Germinal center (tissue), 1 donor: ENCODE measurements around the gene FHOD1.
A peak's percentile ranks its signal among the peaks of the same experiment; 100 is the strongest.

Experiments
- DNase-seq: peaks from one replicate; pipeline ENCODE4 v3.0.0; 2012; ENCODE audit warnings: mixed read lengths, low spot score

Gene FHOD1

DNA sequence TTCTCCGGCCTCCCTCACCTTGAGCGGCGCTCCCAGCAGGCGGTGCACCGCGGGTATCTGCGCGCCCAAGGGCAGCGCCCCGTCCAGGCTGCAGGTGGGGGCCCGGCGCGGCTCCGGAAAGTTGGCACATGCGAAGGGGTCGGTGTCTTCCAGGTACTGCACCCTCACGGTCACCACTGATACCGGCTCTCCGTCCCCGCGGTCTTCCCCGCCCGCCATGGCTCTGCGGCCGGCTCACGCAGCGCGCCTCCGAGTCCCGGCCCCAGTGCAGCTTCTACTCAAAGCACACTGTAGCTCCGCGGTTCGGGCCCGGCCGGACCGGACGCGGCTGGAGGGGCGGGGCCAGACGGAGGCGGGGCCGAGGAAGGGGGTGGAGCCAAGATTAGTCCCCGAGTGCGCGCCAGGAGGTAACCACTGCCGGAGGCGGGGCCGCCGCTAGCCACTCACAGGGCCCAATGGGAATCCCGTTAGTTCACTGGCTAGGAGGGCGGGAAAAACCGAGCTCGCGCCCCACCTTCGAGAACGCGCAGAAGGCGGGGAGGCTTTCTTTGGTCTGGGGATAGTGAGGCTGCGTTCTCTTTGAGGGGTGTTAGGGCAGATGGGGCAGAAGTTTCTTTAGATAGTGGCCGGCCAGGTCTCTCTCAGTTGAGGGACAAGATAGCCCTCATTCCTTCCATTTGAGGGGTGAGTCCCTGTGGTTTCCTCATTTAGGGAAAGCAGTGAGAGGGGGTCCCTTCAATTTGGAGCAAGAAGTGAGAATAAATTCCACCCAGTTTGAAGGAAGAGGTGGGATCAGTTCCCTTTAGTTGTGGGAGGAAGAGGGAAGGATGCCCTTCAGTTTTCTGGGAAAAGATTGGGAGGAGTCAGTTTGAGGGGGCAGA is at the start of gene FHOD1:
TSS of gene FHOD1 (minus strand) at position 290 of the 881 bp plus-strand sequence. CDS start at position 219, 71 bp downstream.
- DNase-seq = peak; percentile 96

DNA sequence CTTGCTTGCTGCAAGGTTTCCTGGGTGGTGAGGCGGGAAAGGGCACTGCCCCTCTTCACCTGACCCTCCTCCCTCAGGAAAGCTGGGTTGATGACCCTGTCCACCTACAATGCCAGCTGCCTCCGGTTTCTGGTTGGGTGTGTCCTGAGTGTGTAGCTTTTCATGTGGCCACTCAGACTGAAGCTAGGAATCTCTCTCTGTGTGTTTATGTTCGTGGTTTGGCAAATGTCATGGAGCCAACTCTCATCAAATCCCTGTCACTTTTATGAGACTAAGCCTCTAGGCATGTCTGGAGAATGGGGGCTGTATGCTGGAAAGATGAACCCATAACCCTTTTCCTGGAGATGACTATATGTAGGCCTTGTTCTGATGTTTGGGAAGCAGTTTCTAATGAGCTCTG is 49.1 kb upstream of the FHOD1 start:
- DNase-seq = no peak

DNA sequence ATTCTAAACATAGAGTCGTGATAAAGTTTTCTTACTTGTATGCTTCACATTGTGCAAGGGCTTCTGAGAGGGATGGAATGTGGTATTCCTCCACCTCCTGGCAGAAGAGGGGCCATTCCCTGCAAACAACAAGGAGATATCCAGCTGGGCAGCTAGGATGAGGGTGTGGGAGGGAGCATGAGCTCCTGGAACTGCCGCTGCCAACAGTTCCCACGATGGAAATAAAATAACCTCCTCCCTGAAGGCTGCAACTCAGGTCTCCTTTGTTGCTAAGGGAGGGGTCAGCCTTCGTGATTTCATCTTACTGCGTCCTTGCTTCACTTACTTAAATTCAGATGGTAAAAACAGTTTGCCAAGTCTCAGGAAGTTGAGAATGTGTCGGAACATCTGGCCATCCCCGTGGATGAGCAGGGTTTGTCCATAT is 47.7 kb upstream of the FHOD1 start:
- no peak for DNase-seq

DNA sequence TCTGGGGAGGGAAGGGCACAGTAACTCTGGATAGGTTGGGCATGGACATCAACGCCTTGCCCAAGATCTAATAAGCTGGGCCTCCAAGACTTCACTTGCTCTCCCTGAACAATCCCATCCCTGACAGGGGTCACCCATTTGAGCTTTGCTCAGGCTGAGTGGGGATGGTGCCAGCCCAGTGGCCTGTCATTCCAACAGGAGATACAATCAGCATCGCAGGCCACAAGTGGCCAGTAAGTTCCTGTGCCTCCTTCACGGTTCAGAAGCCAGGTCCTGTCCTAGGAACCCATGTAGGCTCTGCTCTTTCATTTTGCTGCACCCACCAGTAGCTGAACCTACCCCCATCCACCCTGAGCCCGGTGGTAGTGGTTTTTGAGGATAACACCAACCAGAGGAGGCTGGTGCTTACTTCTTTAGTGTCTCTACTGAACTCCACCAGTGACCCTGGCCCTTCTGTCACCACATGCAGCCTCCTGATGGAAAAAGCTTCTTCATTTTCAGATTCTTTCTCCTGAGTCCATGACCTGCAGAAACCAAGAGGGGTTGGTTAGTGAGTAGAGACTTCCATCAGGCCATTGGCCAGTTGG is 47.0 kb upstream of the FHOD1 start:
- no peak for DNase-seq

DNA sequence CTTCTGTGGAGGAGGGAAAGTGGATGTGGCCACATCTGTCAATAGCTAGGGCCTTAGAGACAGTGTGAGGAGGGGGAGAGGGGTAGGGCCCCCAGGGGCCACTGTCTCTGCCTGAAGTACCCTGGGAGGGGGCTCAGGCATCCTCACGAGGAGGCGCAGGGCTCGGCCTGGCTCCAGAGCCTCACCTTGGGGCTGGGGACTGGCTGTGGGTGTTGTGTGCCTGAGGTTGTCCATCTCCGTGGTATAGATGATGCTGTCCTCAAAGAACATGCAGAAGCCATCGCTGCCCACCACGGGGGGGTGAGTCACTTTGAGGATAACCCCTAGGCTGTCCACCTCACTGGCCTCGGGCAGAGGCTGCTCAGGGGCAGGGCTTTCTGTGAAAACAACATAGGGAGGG is 44.2 kb upstream of the FHOD1 start:
- DNase-seq = no peak

DNA sequence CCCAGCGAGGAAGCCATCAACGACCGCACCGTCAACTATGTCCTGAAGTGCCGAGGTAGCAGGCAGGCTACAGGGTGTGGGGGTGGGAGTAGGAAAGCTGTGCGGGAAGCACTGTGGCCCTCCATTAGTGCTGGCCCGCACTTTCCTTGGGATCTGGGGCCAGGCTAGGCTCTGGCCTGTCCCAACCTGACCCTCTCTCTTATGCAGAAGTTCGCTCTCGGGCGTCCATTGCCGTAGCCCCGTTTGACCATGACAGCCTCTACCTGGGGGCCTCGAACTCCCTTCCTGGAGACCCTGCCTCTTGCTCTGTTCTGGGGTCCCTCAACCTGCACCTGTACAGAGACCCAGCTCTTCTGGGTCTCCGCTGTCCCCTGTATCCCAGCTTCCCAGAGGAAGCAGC is 40.7 kb upstream of the FHOD1 start:
- no peak for DNase-seq

DNA sequence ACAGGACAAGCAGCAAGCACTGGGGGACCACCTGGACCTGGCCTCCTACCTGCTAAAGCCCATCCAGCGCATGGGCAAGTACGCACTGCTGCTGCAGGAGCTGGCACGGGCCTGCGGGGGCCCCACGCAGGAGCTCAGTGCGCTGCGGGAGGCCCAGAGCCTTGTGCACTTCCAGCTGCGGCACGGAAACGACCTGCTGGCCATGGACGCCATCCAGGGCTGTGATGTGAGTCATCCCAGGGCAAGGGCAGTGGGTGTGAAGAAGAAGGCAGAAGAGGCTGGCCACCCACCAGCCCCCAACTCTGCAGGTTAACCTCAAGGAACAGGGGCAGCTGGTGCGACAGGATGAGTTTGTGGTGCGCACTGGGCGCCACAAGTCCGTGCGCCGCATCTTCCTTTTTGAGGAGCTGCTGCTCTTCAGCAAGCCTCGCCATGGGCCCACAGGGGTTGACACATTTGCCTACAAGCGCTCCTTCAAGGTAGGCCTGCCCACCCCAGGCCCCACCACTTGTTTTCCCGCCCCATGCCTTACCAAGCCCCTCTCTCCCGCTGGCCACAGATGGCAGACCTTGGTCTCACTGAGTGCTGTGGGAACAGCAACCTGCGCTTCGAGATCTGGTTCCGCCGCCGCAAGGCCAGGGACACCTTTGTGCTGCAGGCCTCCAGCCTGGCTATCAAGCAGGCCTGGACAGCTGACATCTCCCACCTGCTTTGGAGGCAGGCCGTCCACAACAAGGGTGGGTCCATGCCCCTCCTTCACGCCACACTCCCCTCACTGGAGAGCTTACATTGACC is 39.4 kb upstream of the FHOD1 start:
- no peak for DNase-seq

DNA sequence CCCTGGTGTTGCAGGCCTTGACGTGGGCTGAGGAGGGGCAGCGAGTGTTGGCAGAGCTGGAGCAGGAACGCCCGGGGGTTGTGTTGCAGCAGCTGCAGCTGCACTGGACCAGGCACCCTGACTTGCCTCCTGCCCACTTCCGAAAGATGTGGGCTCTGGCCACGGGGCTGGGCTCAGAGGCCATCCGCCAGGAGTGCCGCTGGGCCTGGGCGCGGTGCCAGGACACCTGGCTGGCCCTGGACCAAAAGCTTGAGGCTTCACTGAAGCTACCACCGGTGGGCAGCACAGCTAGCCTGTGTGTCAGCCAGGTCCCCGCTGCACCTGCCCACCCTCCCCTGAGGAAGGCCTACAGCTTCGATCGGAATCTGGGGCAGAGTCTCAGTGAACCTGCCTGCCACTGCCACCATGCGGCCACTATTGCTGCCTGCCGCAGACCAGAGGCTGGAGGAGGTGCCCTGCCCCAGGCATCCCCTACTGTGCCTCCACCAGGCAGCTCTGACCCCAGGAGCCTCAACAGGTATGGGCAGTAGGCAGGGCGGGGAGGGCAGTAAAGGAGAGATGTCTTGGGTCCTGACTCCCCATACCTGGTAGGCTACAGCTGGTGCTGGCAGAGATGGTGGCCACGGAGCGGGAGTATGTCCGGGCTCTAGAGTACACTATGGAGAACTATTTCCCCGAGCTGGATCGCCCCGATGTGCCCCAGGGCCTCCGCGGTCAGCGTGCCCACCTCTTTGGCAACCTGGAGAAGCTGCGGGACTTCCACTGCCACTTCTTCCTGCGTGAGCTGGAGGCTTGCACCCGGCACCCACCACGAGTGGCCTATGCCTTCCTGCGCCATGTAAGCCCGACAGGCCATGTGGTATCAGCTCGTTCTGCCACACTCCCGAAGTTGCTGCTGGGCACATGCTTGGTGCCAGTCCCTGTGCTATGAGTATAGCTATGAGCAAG is 37.7 kb upstream of the FHOD1 start:
- no peak for DNase-seq

DNA sequence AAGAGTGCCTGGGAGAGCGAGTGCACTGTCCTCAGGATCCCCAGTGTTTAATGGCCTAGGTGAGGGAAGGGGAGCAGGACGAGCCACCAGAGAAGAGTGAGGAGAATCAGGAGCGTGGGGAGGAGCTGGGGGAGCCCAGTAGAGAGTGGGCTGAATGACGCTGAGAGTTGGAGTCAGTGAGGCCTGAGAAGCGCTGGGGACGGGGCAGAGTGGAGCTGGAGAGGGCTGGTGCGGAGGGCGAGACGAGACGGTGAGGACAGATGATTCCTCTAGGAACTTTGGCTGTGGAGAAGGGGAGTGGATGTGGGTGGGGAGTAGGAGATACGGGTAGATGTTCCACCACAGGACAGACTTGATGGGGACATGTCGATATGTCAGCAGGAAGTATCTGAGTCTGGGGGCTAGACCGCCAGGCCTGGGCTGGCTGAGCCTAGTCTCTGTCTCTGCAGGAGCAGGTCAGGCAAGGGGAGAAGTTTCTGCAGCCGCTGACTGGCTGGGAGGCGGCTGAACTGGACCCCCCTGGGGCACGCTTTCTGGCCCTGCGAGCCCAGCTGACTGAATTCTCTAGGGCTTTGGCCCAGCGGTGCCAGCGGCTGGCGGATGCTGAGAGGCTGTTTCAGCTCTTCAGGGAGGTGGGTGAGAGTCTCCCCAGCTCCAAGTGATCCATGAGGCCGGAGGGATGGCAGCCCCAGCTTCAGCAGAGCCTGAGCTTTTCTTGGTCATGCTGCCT is 36.7 kb upstream of the FHOD1 start:
- DNase-seq = no peak

DNA sequence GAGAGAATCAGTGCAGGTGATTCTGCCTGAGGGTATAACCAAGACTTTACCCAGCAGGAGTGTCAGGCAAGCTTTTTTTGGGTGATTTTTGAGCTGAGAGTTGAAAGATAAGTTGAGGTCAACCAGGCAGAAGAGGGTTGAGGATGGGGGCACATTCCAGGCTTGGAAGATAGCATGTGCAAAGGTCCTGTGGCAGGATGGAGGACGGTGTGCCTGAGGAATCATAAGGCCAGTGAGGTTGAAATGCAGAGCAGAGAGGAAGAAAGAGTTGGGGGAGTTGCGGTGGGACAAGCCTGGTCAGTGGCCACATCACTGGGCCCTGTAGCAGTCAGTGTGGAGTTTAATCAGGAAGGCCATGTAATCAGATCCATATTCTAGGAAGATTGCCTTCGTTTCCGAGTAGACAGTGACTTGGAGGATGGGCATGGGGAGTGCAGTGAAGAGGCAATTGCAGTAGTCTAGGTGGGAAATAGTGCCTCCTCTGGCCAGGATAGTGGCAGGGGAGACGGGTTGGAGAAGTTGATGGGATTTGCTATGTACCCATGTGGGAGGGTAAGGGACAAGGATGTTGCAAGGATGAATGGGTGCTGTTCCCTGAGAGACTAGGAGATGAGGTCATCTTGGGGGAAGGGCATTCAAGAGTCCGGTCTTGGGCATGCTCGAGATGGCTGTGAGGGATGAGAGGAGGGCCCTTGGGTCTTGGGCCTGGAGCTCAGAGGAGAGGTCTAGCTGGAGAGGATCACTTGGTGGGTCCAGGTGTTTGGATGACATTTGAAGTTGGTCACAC is 36.0 kb upstream of the FHOD1 start:
- no peak for DNase-seq

DNA sequence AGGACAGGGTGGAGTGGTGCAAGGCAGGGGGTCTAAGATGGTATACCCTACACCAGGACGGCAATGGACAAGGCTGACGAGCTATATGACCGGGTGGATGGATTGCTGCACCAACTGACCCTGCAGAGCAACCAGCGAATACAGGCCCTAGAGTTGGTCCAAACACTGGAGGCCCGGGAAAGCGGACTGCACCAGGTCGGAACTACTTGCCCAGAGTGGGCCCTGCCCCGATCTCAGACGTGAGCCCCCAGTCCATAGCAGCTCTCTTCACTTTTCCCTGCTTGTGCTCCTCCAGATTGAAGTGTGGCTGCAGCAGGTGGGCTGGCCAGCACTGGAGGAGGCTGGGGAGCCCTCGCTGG is 35.1 kb upstream of the FHOD1 start:
- no peak for DNase-seq

DNA sequence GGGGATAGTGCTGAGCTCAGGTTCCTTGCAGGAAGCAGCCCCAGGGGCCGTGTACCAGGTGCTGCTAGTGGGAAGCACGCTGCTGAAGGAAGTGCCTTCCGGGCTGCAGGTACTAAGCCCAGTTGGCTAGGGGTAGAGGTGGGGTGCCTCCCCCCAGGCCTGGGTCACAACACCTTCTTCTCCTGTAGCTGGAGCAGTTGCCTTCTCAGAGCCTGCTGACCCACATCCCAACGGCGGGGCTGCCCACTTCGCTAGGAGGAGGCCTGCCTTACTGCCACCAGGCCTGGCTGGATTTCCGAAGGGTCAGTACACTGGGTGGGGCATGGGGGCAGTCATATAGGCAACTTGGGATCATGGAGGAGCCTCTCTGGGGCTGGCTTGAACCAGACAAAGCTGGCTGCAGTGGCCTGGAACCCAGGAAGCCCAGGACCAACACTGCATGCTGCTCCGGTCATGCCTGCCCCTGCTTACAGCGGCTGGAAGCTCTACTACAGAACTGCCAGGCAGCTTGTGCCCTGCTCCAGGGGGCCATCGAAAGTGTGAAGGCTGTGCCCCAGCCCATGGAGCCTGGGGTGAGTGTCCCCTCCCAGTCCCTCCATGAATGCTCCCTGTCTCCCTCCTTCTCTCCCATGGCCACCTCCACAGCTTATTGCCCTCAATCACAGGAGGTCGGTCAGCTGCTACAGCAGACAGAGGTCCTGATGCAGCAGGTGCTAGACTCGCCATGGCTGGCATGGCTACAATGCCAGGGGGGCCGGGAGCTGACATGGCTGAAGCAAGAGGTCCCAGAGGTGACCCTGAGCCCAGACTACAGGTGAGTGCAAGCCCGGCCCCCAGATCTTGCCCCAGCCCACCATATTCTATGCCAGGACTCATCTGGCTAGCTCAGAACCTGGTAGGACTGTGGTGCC is 34.5 kb upstream of the FHOD1 start:
- DNase-seq = no peak

DNA sequence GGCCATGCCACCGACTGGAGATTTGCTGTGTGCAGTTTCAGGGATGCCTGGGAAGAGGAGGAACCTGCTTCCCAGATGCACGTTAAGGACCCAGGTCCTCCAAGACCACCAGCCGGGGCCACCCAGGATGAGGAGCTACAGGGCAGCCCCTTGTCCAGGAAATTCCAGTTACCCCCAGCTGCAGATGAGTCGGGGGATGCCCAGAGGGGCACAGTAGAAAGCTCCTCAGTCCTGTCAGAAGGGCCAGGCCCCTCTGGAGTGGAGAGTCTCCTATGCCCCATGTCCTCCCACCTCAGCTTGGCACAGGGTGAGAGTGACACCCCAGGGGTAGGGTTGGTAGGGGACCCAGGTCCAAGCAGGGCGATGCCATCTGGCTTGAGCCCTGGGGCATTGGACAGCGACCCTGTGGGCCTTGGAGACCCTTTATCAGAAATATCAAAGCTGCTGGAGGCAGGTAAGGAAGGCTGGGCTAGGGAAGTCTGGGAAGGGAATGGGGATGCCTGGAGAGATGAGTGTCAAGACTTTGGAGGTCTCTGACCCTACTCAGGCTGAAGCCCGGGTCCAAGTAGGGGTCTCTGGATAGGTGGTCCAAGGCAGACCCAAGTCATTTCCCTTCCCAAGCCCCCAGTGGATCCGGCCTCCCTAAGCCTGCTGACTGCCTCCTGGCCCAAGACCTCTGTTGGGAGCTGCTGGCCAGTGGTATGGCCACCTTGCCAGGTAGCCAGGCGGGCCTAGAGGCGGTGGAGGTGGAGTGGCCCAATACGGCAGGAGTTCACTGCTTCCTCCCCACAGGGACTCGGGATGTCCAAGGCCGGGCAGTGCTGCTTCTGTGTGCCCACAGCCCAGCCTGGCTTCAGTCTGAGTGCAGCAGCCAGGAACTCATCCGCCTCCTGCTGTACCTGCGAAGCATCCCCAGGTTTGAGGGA is 33.1 kb upstream of the FHOD1 start:
- DNase-seq = no peak

DNA sequence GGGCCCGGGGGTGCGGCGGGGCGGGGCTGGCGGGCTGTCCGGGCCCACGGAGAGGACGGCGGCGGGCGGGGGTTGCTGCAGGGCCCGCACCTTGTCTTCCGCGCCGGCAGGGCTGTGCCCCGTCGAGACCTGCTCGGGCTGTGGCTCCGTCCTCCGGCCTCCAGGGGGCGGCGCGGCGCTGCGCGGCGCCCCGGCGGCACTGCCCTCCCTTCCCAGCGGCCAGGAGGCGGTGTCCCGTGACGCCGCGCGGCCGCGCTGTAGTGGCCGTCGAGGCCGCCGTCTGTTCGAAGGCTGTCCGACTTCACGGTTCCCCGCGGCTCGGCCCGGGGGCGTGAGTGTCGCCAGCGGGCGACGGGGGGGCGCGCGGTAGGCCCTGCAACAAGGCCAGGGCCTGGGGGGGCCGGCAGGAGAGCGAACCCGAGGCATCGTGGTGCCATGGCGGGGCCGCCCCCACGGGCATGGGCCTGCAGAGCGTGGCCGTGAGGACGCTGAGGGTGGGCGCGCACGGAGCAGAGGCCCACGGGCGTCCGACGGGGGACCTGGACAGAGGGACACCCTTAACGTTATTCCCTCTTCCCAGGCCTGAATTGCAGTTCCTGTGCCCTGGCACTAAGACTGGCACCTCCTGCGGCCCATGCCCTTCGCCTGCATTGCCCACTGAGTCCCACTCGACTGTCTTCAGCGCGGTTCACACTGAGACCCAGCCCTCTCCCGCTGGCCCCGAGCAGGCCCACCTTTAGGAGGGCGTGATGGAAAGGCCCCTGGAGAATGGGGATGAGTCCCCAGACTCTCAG is 32.2 kb upstream of the FHOD1 start, which contains the start of gene PLEKHG4:
TSS of gene PLEKHG4 (plus strand) at position 237 of the 794 bp plus-strand sequence. CDS start at position 750, 513 bp downstream.
- DNase-seq = peak; percentile 91

DNA sequence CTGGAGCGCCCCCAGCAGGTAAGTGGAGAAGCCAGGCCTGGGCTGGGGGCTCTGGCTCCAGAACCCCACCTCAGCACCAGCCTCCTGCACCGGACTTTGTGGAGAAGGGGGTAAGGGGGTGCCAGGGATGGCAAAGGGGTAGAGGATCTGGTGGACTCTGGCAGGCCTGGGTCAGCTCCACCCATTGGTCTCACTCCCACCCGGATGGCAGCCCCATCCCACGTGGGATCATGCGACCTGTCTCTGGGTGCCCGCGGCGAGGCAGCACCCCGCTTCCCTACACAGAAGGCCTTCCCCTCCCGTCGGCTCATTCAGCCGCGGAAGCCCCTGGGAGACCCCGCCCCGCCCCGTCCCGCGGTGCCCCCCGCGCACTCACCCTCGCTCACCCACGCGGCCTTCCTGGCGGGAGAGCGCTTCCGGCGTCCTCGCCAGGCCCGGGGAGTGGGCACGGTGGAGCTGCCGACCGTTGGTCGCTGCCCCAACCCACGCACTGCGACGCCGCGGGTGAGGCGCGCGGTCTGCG is 31.6 kb upstream of the FHOD1 start:
- peak; percentile 72 for DNase-seq

DNA sequence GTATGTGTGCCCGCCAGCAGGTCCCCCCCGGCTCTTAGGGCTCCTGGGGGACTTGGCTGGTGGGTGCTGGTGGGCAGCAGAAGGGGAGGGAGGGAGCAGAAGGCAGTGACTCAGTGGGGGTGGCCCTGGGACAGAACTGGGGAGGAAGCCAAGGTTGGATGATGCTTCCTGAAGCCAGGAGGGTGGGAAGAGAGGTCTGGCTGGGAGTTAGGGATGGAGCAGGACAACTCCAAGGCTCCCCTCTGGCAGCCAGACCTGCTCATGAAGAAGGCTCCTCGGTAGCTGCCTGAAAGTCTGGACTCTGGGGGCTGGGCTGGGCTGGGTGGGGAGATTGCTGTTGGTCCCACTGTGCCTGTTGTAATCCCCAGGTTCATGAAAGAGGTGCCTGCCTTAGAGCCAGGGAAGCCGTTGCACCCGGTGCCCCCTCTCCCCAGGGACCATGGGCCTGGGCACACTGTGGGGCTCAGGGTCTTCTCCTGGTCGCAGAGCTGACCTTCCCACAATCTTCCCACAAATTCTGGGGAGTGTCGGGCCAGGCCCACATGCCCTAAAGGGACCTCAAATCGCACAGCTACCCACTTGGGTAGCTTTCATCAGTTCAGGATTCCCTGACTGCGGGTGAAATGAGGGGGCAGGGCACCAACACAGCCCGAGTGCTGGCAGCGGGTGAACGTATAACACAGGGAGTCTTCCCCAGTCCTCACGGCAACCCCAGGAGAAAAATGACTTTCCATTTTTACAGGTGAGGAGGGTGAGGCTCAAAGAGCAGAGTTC is 30.9 kb upstream of the FHOD1 start:
- DNase-seq = no peak
